ENCODE measurements around the gene PPP2R5B.
A peak's percentile ranks its signal among the peaks of the same experiment; 100 is the strongest.

The PPP2R5B gene

DNA sequence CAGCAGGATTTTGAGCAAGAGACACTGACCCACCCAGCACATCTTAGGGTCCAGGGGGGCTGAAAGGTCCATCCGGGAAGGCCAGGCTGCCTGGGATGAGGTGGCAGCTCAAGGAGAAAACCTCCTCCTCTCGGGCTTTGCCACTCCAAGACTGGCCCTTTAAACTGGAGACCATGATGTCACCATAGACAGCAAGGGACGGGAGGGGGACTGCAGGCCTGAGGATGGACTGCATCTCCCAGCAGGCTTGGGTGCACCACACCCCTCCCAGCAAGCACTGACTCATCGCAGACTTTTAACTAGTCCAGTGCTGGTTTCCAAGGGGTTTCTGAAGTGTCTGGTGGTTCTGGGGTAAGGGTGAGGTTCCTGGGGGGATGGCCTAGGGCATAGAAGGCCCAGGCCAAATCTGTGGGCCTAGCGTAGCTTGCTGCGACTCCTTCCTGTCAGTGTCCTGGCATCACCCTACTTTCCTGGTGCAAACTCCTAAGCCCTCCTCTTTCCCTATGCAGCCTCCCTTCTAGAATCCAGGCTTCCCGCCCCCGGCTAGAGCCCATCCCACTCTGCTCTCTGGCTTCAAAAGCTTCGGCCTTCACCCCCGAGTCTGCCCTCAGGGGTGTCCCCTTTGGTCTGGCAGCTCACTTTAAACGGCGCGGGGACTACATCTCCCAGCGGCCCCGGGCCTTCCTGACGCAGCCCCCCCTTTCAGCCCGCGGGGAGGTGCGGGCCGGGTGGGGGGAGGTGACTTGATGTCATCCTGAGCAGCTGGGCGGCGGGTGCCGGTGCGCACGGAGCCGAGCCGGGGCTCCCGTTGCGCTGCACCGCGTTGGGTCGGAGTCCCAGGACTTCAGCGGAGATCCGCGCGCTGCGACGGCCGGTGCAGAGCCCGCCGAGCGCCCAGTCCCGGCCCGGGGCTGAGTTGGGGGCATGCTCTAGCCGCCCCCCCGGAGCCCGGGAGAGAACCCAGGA is at the start of gene PPP2R5B:
PPP2R5B (plus strand) TSS at position 746 of the 966 bp plus-strand sequence. CDS start 1,046 bp downstream, outside the sequence.
- peak; percentile 66 for FAIRE-seq

DNA sequence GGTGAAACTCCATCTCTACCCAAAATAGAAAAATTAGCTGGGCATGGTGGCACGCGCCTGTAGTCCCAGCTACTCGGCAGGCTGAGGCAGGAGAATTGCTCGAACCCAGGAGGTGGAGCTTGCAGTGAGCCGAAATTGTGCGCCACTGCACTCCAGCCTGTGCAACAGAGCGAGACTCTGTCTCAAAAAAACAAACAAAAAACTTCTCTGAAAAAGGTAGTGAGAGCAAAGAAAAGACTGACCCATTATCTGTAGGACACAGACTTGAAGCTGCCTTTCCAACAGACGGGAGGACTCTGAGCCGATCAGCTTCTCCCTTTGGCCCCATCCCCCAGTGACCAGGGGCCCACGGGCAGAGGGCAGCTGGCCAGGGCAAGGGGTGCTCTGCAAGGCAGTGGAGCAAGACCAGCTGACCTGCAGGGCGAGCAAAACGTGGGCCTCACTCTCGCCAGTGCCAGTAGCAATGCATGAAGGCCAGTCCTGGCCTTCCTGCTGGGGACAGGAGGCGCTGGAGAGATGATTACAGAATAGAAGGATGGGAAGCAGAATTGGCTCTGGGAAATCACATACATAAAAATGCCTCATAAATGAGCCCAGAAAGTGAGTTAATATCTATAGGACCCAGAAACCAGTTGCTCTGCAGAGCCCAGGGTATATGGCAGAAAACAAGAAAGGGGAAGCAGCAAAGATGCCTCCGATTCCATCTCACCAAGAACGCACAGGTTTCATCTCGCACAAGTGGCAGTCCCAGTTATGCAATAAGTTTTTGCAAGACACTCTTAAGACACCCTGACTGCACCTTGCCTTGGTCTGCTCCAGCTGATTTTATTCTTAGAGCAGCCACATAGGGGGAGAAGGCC is 48.9 kb upstream of the PPP2R5B start:
- FAIRE-seq = no peak

- no peak for FAIRE-seq
These were observed 48.2 kb upstream of the PPP2R5B start for GRCh38 chr11:64876229-64876750.

DNA sequence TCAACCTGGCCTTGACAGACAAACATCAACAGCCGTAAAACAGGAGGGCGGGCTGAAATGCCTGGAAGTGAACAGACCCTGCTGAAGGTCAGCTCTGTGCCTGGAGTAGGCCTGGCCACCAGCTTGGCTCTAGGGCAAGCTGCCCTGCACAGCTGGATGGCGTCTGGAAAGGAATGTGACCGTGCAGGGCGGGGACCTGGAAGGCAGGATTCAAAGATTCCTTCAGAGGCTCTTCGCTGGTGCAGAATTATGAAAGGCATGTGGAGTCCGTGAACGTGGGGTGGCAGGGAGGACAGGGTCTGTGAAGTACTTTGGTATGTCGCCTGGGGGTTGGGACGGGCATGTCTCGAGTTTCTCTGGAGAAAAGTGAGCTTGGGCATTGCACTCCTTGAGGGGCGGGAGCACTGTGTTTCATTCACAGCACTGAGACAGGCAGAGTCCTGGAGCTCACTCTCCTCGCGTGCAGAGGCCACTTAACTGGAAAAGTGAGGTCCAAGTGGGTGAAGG is 47.6 kb upstream of the PPP2R5B start:
- no peak for FAIRE-seq

GRCh38 chr11:64877390-64878222 is 46.9 kb upstream of the PPP2R5B start:
- no peak for FAIRE-seq

DNA sequence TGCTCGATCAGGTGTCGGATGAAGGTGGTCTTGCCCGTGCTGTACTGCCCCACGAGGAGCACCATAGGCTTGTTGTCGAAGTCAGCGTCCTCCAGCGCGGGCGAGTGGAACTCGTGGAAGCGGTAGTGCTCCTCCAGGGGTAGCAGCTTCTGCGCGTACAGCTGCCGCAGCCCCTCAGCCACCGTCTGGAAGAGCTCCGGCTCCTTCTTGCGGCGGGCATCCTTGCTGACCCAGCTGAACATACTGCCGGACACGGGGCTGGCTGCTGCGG is 46.3 kb upstream of the PPP2R5B start:
- no peak for FAIRE-seq

DNA sequence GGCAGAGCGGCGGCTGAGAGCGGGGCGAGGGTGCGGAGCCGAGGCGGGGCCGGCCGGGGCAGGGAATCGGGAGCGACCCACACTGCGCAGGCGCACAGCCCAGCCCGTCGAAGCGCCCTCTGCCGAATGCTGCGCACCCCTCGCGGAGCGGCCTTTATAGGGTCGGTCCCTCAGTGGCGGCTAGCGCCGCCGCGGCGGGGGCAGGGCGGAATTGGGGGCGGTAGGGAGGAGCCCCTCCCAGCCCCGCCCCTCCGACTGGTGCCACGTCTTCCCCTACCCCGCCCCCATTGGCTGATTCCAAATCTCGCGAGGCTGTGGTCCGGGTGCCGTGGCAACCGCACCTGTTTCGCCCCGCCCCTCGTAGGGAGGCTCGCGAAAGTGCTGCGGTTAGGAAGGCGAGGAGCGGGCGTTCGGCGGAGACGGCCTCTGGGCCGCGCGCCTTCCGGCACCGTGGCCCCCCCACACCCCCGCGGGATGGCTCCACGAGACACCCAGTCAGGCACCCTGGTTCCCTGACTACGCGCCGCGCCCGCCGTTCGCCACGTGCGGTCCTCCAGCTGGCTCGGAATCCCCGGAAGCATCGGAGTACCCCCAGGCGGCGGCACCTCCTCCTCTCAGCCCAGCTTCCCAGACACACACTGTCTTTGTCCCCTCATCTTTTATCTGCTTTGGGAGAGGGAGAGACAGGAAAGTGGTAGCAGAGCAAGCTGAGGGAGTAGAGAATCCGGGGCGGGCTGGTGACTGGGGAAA is 45.8 kb upstream of the PPP2R5B start, which contains the start of gene EHD1:
EHD1 (minus strand) TSS at position 128 of the 750 bp plus-strand sequence. CDS start 157 bp downstream, outside the sequence.
- FAIRE-seq = no peak

- no peak for FAIRE-seq
These were observed 45.1 kb upstream of the PPP2R5B start for GRCh38 chr11:64879244-64879900.

- FAIRE-seq = no peak
These were observed 44.1 kb upstream of the PPP2R5B start for GRCh38 chr11:64880240-64881001.

DNA sequence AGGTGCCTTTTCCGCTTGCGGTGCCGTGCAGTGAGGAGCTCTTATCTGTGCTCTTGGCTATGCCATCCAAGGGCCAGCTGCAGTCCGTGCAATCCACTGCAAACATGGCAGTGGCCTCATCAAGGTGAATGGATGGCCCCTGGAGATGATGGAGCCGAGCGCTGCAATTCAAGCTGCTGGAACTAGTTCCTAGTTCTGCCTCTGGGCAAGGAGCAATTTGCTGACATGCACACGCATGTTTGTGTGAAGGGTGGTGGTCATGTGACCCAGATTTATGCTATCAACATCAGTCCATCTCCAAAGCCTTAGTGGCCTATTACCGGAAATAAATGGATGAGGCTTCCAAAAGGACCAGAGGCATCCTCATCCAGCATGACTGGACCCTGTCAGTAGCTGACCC is 43.0 kb upstream of the PPP2R5B start:
- no peak for FAIRE-seq

DNA sequence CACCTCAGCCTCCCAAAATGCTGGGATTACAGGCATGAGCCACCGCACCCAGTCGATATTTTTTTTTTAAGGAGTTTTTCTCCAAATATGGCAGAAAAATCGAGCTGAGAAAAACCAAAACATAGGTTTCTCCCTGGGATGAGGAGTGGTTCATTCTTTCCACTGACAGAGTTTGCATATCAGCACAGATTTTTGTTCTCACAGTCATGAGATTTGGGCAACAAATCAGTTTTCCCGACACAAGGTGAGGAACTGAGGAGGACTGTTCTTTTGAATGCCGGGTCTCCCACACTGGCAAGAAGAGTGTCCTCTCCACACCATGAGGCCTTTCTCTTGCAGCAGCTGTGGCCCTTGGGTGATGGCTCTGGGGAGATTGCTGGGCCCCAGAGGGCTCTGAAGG is 42.2 kb upstream of the PPP2R5B start:
- no peak for FAIRE-seq

GRCh38 chr11:64883575-64883974 is 40.9 kb upstream of the PPP2R5B start:
- FAIRE-seq = no peak

DNA sequence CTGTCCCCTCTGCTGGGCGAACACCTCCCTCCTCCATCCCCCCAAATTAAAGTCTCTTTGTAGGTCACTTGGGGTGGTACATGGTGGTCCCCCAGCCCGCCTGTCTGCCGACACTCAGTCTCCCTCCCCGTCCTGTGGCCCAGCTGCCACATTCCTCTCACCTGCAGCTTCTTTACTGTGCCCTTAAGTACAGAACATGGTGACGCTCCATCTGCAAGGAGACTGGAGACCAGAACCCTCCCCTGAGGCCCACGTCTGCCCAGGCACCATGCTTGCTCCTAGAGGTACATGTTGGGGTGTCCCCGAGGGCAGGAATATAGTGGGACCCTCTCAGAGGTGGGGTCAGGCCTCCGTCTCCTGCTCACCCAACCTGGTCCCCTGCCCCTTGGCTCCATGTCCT is 40.5 kb upstream of the PPP2R5B start:
- FAIRE-seq = no peak

- no peak for FAIRE-seq
These were observed 38.9 kb upstream of the PPP2R5B start for GRCh38 chr11:64885367-64886286.

- no peak for FAIRE-seq
These were observed 37.2 kb upstream of the PPP2R5B start for GRCh38 chr11:64887234-64887756.

GRCh38 chr11:64887757-64888405 is 36.6 kb upstream of the PPP2R5B start:
- no peak for FAIRE-seq

DNA sequence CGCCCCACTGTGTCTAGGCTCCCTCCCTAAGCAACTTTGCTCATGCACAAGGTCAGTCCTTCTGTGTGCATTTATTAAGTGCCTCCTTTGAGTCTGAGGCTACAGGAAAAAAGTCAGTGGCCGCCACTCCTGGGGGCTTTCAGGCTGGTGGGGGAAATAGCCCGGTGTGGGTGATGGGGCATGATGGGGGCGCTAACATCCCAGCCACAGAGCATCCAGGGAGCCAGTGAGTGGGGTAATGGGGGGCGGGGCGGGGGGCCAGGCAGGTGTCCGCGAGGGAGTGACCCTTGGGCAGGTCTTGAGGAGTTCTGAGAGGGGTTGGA is 36.1 kb upstream of the PPP2R5B start:
- FAIRE-seq = no peak

Measured in endometrium (tissue), 2 donors.